Astrocyte of the spinal cord (primary cell): Measurements from ENCODE around the gene IKZF3.
"Not testable (repeated sequence)": the region's sequence is repeated elsewhere in the genome, so short reads cannot be mapped to it uniquely, and the experiment has no call there.

Experiments
- DNase-seq: peaks from one replicate; pipeline ENCODE4 v3.0.0; 2011; ENCODE audit warnings: low read depth, low spot score
- H3K4me3 ChIP-seq: 2 replicates; pipeline ENCODE4 v1.5.1; 2011; ENCODE audit warnings: low read depth, mild to moderate bottlenecking, low read length, moderate library complexity
- in situ Hi-C: cut with HindIII; loops from 2 replicates; pipeline ENCODE4 v1.10.0; 2017; ENCODE audit warnings: low sequenced_read_pairs
- TF ChIP-seq, protein P1 (sequence below): IDR thresholded peaks from 2 replicates; pipeline ENCODE4 v1.5.1; 2012; ENCODE audit warnings: low read depth, mild to moderate bottlenecking, low read length, inconsistent platforms

Gene IKZF3

DNA sequence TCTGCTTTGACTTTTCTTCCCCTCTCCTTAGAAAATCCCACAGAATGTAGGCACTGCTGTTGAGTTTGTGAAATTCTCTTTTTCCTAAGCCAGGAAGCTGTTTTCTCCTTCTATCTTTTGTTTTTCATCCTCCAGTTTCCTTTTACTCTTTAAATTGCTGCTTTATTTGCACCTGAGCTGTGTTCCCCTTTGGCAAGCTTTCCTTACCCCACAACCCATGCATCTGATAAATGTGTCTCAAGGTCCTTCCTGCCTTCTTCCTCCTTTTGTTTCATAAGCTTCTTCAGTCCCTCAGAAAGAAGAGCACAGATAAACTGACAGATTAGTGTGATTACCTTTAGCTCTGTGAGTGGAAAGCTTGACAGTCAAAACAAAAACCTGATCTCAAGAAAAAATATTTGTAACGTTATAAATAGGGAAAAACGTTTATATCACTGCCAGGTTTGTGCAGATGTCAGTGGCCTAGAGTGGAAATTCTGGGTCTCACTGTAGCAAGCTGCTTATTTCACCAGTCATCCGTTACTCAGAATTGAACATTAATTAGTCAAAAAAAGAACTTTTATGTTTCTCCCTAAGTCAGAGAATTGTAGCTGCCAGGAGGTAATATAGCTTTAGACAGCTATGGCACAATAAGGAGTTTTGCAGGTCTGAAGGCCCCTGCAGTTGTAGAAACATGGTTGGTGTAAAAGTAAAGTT lies 30.7 kb upstream of the IKZF3 start:
- TF ChIP-seq, protein P1, sequence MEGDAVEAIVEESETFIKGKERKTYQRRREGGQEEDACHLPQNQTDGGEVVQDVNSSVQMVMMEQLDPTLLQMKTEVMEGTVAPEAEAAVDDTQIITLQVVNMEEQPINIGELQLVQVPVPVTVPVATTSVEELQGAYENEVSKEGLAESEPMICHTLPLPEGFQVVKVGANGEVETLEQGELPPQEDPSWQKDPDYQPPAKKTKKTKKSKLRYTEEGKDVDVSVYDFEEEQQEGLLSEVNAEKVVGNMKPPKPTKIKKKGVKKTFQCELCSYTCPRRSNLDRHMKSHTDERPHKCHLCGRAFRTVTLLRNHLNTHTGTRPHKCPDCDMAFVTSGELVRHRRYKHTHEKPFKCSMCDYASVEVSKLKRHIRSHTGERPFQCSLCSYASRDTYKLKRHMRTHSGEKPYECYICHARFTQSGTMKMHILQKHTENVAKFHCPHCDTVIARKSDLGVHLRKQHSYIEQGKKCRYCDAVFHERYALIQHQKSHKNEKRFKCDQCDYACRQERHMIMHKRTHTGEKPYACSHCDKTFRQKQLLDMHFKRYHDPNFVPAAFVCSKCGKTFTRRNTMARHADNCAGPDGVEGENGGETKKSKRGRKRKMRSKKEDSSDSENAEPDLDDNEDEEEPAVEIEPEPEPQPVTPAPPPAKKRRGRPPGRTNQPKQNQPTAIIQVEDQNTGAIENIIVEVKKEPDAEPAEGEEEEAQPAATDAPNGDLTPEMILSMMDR: no peak
- no peak overlapping the region for H3K4me3 ChIP-seq
- in situ Hi-C loops: no loop called here
- no peak for DNase-seq

DNA sequence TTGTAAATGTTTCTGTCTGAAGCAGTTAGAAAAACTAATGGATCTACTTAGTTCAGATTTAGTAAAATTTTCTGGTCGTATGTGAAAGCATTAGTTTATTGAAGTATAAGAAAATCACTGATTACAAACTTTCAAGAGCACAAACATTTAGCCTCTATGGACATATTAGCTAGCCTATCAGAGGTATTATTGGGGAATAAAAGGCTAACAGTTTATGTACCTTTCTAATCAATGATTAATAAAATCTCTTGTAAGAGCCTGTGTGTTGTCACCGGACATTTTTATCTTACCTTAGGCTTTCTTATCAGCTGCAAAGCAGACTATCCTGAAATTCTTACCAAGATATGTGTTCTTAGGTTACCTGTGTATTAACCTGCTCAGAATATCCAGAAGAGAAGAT lies 25.1 kb upstream of the IKZF3 start:
- TF ChIP-seq, protein P1: no peak
- no peak for DNase-seq

DNA sequence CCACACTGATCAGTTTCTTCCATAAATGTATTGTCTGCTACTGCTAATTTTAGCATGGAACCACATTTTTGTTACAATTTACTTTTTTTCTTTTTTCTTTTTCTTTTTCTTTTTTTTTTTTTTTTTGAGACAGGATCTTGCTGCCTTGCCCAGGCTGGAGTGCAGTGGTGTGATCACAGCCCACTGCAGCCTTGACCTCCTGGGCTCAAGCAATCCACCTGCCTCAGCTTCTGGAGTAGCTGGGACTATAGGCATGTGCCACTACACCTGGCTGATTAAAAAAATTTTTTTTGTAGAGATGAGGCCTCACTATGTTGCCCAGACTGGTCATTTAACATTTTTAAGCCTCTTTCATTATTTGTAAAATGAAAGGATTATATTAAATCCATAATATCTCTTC lies 23.0 kb upstream of the IKZF3 start:
- in situ Hi-C loops: no loop called here
- DNase-seq: no peak
- H3K4me3 ChIP-seq: no peak overlapping the region
- TF ChIP-seq, protein P1: no peak

More for the DNA sequence above, 25.1 kb upstream of the IKZF3 start:
- in situ Hi-C loops: no loop called here
- H3K4me3 ChIP-seq: no peak overlapping the region

DNA sequence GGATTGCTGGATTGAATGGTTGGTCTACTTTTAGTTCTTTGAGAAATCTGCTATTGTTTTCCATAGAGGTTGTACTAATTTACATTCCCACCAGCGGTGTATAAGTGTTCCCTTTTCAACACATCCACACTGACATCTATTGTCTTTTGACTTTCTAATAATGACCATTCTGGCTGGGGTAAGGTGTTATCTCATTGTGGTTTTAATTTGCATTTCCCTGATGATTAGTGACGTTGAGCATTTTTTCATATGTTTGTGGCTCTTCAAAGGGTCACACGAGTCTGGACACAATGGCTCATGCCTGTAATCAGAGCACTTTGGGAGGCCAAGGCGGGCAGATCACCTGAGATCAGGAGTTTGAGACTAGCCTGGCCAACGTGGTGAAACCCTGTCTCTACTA lies 22.0 kb upstream of the IKZF3 start:
- H3K4me3 ChIP-seq, in situ Hi-C loops, DNase-seq: not testable (repeated sequence)

DNA sequence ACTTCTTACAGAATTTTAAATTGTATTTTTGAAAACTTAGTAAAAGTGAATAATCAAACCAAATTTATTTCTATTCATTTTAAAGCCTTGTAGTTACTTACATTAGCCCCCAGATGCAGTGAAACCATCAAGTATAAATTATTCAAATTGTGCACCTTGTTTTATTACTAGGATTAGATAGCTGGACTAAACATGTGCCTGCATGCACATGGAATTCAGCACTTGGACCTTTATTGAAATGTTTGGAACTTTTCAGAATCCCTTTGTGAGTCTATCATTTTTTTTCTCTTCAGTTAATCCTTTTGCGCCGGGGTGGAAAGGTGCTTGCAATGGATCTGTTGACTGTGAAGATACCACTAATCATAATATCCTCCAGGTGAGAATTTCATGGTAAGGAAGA lies 8.6 kb upstream of the IKZF3 start:
- H3K4me3 ChIP-seq: no peak overlapping the region
- DNase-seq: peak; percentile 12
- in situ Hi-C loops: no loop called here
- TF ChIP-seq, protein P1: peak; percentile 30

DNA sequence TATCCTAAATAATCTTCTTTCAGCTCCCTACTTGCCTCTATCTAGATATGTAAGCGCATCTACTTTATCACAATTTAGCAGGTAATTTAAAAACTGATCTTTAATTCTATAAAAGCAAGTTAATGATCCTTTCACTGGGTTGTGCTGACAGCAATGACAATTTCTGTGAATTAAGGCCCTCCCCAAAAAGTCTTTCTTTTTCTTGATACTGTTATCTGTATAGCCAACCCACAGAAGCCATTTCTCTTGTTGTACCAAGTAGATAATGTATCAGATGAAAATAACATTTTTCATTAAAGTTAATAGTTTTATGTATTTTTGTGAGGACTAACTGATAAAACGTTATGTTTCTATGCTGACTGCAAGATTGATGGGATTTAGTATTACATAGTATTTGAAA lies 7.7 kb upstream of the IKZF3 start:
- no peak for DNase-seq
- in situ Hi-C loops: no loop called here
- no peak overlapping the region for H3K4me3 ChIP-seq
- TF ChIP-seq, protein P1: no peak

DNA sequence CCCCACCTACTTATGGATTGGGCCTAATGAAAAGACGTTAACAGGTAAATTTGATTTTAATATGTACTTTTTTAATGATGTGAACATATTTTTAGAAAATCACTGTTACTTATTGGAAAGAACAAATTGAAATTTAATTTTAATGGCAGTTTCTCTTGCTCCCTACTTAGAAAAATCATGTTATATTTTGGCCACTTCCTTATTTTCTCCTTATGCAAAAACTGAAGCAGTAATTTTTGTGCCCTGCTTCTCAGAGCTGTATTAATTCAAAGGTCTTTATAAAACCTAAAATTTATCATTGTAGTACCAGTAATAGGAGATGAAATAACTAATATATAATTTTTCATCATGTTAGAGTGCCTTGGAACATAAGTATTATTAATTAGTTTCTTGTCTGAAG lies 6.7 kb upstream of the IKZF3 start:
- H3K4me3 ChIP-seq: no peak overlapping the region
- TF ChIP-seq, protein P1: no peak
- in situ Hi-C loops: no loop called here
- DNase-seq: no peak
